Measurements from ENCODE around the gene CTSA. TPM values are rescaled to one million over a fixed set of nuclear protein-coding genes. Genes with fewer than 3 reads are reported as not detected.

Gene CTSA
- total RNA-seq, 1 experiment from 2014 or later = 109 TPM

- no peaks in the 10 kb centered on the region for H3K27me3 ChIP-seq (ENCODE audit: insufficient read depth, low read length)
- no peak overlapping the region for H3K27ac ChIP-seq (ENCODE audit: low read depth, low read length)
- no peak for TF ChIP-seq ZFX (IDR thresholded peaks at IDR 0.05)
- TF ChIP-seq SIN3A (IDR thresholded peaks at IDR 0.05; ENCODE audit: low read depth) = no peak
- TF ChIP-seq POLR2AphosphoS5 (IDR thresholded peaks at IDR 0.05; ENCODE audit: low read depth, low read length) = no peak
- TF ChIP-seq YY1 (IDR thresholded peaks at IDR 0.05; ENCODE audit: extremely low read depth, insufficient replicate concordance, low read depth, low read length) = no peak
- TF ChIP-seq, protein P1, sequence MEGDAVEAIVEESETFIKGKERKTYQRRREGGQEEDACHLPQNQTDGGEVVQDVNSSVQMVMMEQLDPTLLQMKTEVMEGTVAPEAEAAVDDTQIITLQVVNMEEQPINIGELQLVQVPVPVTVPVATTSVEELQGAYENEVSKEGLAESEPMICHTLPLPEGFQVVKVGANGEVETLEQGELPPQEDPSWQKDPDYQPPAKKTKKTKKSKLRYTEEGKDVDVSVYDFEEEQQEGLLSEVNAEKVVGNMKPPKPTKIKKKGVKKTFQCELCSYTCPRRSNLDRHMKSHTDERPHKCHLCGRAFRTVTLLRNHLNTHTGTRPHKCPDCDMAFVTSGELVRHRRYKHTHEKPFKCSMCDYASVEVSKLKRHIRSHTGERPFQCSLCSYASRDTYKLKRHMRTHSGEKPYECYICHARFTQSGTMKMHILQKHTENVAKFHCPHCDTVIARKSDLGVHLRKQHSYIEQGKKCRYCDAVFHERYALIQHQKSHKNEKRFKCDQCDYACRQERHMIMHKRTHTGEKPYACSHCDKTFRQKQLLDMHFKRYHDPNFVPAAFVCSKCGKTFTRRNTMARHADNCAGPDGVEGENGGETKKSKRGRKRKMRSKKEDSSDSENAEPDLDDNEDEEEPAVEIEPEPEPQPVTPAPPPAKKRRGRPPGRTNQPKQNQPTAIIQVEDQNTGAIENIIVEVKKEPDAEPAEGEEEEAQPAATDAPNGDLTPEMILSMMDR (IDR thresholded peaks at IDR 0.05 in 2 of 3, conservative IDR thresholded peaks at IDR 0.05 in 1 of 3; ENCODE audit: borderline replicate concordance in 1 of 3, insufficient read depth in 1 of 3, low read depth in 2 of 3, low read length in 2 of 3) = no peak
- no peak for TF ChIP-seq MAX (IDR thresholded peaks at IDR 0.05)
- no peak for TF ChIP-seq ZNF274 (IDR thresholded peaks at IDR 0.05; ENCODE audit: low read depth, low read length)
- TF ChIP-seq, protein P2, sequence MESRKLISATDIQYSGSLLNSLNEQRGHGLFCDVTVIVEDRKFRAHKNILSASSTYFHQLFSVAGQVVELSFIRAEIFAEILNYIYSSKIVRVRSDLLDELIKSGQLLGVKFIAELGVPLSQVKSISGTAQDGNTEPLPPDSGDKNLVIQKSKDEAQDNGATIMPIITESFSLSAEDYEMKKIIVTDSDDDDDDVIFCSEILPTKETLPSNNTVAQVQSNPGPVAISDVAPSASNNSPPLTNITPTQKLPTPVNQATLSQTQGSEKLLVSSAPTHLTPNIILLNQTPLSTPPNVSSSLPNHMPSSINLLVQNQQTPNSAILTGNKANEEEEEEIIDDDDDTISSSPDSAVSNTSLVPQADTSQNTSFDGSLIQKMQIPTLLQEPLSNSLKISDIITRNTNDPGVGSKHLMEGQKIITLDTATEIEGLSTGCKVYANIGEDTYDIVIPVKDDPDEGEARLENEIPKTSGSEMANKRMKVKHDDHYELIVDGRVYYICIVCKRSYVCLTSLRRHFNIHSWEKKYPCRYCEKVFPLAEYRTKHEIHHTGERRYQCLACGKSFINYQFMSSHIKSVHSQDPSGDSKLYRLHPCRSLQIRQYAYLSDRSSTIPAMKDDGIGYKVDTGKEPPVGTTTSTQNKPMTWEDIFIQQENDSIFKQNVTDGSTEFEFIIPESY (IDR thresholded peaks at IDR 0.05; ENCODE audit: extremely low read depth, insufficient replicate concordance, low read length) = no peak
- TF ChIP-seq CBX3 (IDR thresholded peaks at IDR 0.05; ENCODE audit: low read depth) = no peak
- TF ChIP-seq RAD21 (IDR thresholded peaks at IDR 0.05; ENCODE audit: low read depth) = no peak
- TF ChIP-seq POLR2A (IDR thresholded peaks at IDR 0.05; ENCODE audit: borderline replicate concordance, extremely low read depth, insufficient read depth, insufficient read length) = no peak
- TF ChIP-seq SP1 (IDR thresholded peaks at IDR 0.05; ENCODE audit: low read depth) = no peak
- no peak for TF ChIP-seq EZH2phosphoT487 (IDR thresholded peaks at IDR 0.05; ENCODE audit: borderline replicate concordance)
- no peak for TF ChIP-seq REST (IDR thresholded peaks at IDR 0.05; ENCODE audit: low read depth)
- TF ChIP-seq SRF (IDR thresholded peaks at IDR 0.05; ENCODE audit: low read depth) = no peak
- no peak for TF ChIP-seq EGR1 (IDR thresholded peaks at IDR 0.05; ENCODE audit: low read depth)
- no peak for TF ChIP-seq CEBPB (IDR thresholded peaks at IDR 0.05; ENCODE audit: low read depth)
- no peak for TF ChIP-seq TCF7L2 (IDR thresholded peaks at IDR 0.05; ENCODE audit: borderline replicate concordance, extremely low read depth, insufficient read depth, insufficient read length)
- no peak for TF ChIP-seq JUND (IDR thresholded peaks at IDR 0.05)
- no peak for TF ChIP-seq ELF1 (IDR thresholded peaks at IDR 0.05; ENCODE audit: borderline replicate concordance, low read depth)
- ATAC-seq (no peak), DNase-seq (ENCODE audit: low read depth, low spot score) (no peak)
- H3K4me2 ChIP-seq (ENCODE audit: low read length) = no peak overlapping the region
- no peak overlapping the region for H3K4me3 ChIP-seq (replicated peaks in 1 of 2; ENCODE audit: low read depth in 1 of 2, low read length in 2 of 2)
- no peak overlapping the region for H3K9ac ChIP-seq (ENCODE audit: low read length)
- H3K36me3 ChIP-seq (ENCODE audit: control insufficient read depth in 1 of 2, insufficient read depth in 2 of 2, low read length in 2 of 2) = no peaks in the 10 kb centered on the region
- ChIA-PET RAD21 (ENCODE audit: low non-redundant PET in 1 of 2, low total read pairs in 2 of 2, uncharacterized antibody in 2 of 2, unreplicated experiment in 2 of 2) (no interaction called here), POLR2A (no interaction called here), CTCF (no interaction called here)
- H3K9me2 ChIP-seq (ENCODE audit: insufficient read depth) = no peaks in the 10 kb centered on the region
- no TSS peak for BruUV-seq (replicated peaks)
- peaks cover 5 to 33% of the 10 kb centered on the region in 2 experiments for H3K4me1 ChIP-seq (ENCODE audit: control insufficient read depth in 1 of 2, insufficient read depth in 2 of 2, low read length in 2 of 2)
- no peaks in the 10 kb centered on the region for H3K9me3 ChIP-seq (ENCODE audit: control insufficient read depth in 1 of 2, insufficient read depth in 1 of 2, low read depth in 1 of 2, low read length in 2 of 2)
- no peaks in the 10 kb centered on the region for H3K79me2 ChIP-seq (ENCODE audit: insufficient read depth, low read length)
- intact Hi-C loops (cut with micrococcal nuclease) = no loop called here
- H2AFZ ChIP-seq (ENCODE audit: low read depth, low read length, poor library complexity, severe bottlenecking) = no peak overlapping the region
- no peaks in the 10 kb centered on the region for H4K20me1 ChIP-seq (ENCODE audit: insufficient read depth)
Measured at GRCh38 chr20:45907219-45907948, 16.2 kb downstream of the CTSA start.
